ENCODE data around the gene DIAPH2. TPM values are rescaled to one million over a fixed set of nuclear protein-coding genes. Genes with fewer than 3 reads are reported as not detected.

DIAPH2 gene
- total RNA-seq, 1 experiment from 2014 or later, result 15.9 TPM

- H3K36me3 Mint-ChIP-seq, result peaks cover 4% of the 10 kb centered on the region; the same call in 1 of the 2 replicates
- peaks cover 35% of the 10 kb centered on the region for H3K4me1 Mint-ChIP-seq
- POLR2A ChIA-PET, result no interaction called here
- CTCF ChIA-PET, result no interaction called here
- no peak for DNase-seq (ENCODE audit: low spot score)
- peak; percentile 83 for ATAC-seq
- TF ChIP-seq MLX (CRISPR knock-in tag; IDR thresholded peaks at IDR 0.05) (no peak), E2F5 (CRISPR knock-in tag; IDR thresholded peaks at IDR 0.05) (no peak)
- no peak overlapping the region for H3K4me3 Mint-ChIP-seq
- H3K27ac Mint-ChIP-seq, result peak overlapping the region; percentile 70
- H3K9me3 Mint-ChIP-seq, result no peaks in the 10 kb centered on the region; the same call in 1 of the 2 replicates
- peaks cover 11% of the 10 kb centered on the region for H3K27me3 Mint-ChIP-seq (ENCODE audit: low read depth)
Observed at GRCh38 chrX:97597954-97598353, 913.3 kb downstream of the DIAPH2 start.

GRCh38 chrX:97602465-97603258 lies 918.0 kb downstream of the DIAPH2 start:
- no peaks in the 10 kb centered on the region; the same call in none of the 2 replicates for H3K9me3 Mint-ChIP-seq
- DNase-seq (ENCODE audit: low spot score), result no peak
- H3K4me1 Mint-ChIP-seq, result peaks cover 28% of the 10 kb centered on the region
- H3K27me3 Mint-ChIP-seq (ENCODE audit: low read depth), result no peaks in the 10 kb centered on the region
- H3K36me3 Mint-ChIP-seq, result peaks cover 4% of the 10 kb centered on the region; the same call in 1 of the 2 replicates
- TF ChIP-seq FOXJ3 (CRISPR knock-in tag; IDR thresholded peaks at IDR 0.05; ENCODE audit: borderline replicate concordance) (no peak), KAT7 (CRISPR knock-in tag; IDR thresholded peaks at IDR 0.05; ENCODE audit: borderline replicate concordance) (no peak), ERG (CRISPR knock-in tag; IDR thresholded peaks at IDR 0.05) (no peak), ZNF281 (CRISPR knock-in tag; IDR thresholded peaks at IDR 0.05) (no peak), NR2C2 (CRISPR knock-in tag; IDR thresholded peaks at IDR 0.05) (no peak), FOXP4 (CRISPR knock-in tag; IDR thresholded peaks at IDR 0.05) (no peak), GTF2I (CRISPR knock-in tag; conservative IDR thresholded peaks at IDR 0.05) (no peak)
- no peak for ATAC-seq
- ChIA-PET POLR2A (no interaction called here), CTCF (no interaction called here)
- H3K27ac Mint-ChIP-seq, result 0 out of 2 replicates have a peak overlapping the region, but pooled peaks have one; percentile 23
- no peak overlapping the region for H3K4me3 Mint-ChIP-seq

GRCh38 chrX:97605271-97605670 lies 920.6 kb downstream of the DIAPH2 start:
- DNase-seq (ENCODE audit: low spot score), result no peak
- no peaks in the 10 kb centered on the region; the same call in none of the 2 replicates for H3K9me3 Mint-ChIP-seq
- H3K36me3 Mint-ChIP-seq, result peaks cover 4% of the 10 kb centered on the region; the same call in 1 of the 2 replicates
- ChIA-PET POLR2A (no interaction called here), CTCF (no interaction called here)
- H3K4me3 Mint-ChIP-seq, result no peak overlapping the region
- peaks cover 5% of the 10 kb centered on the region for H3K4me1 Mint-ChIP-seq
- no peaks in the 10 kb centered on the region; the same call in 1 of the 2 replicates for H3K27me3 Mint-ChIP-seq (ENCODE audit: low read depth)
- ATAC-seq, result no peak
- H3K27ac Mint-ChIP-seq, result no peak overlapping the region
- TF ChIP-seq ZNF671 (CRISPR knock-in tag; IDR thresholded peaks at IDR 0.05), result no peak
- no peak for TF ChIP-seq ZNF219 (CRISPR knock-in tag; IDR thresholded peaks at IDR 0.05; ENCODE audit: borderline replicate concordance)
- TF ChIP-seq ZBTB43 (CRISPR knock-in tag; IDR thresholded peaks at IDR 0.05), result no peak
- no peak for TF ChIP-seq CTCF (IDR thresholded peaks at IDR 0.05)
- TF ChIP-seq CDX4 (CRISPR knock-in tag; IDR thresholded peaks at IDR 0.05; ENCODE audit: borderline replicate concordance), result no peak
- no peak for TF ChIP-seq CBFB (CRISPR knock-in tag; IDR thresholded peaks at IDR 0.05; ENCODE audit: low read depth)
- TF ChIP-seq ZNF281 (CRISPR knock-in tag; IDR thresholded peaks at IDR 0.05), result no peak
